EH (cell line): ENCODE measurements around the gene PPM1E.
"Not testable (repeated sequence)": the region's sequence is repeated elsewhere in the genome, so short reads cannot be mapped to it uniquely, and the experiment has no call there.

ENCODE experiments used
- DNase-seq: peaks from one replicate; pipeline ENCODE4 v3.0.0-alpha.2; 2015; ENCODE audit warnings: low read depth

Gene PPM1E

DNA sequence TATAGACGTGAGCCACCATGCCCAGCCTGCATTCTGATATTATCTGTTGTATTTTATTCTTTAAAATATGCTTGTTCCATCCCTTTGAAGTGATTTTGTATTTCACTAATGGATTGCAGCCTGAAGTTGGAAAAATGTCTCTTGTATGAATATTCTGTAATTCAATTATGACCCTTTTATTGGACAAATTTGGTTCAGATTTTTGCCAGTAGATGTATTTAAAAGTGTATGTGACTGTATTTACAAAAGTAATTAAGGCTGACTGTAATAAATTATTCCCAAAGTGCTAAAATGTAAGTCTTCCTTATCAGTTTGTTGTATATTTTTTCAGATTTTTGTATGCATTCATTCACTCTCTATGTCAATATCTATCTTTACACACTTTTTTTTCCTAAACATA, 23.8 kb downstream of the PPM1E start:
- DNase-seq, result no peak

DNA sequence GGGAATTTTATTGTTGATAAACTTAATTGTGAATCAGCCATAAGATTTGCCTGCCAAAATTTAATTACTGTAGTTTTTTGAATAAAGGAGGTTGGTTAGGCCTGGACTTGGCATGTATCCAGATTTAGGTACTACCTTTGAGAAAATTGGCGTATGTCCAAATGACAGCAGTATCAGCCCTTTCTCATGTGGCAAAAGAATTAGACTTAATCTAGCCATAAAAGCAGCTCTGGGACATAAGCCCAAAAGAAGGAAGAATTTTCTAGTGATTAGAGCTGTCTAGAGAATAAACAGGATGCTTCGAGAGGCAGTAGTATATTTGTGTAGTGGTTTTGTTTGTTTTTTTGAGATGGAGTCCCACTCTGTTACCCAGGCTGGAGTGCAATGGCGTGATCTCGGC, 27.7 kb downstream of the PPM1E start:
- DNase-seq, result peak; percentile 1

DNA sequence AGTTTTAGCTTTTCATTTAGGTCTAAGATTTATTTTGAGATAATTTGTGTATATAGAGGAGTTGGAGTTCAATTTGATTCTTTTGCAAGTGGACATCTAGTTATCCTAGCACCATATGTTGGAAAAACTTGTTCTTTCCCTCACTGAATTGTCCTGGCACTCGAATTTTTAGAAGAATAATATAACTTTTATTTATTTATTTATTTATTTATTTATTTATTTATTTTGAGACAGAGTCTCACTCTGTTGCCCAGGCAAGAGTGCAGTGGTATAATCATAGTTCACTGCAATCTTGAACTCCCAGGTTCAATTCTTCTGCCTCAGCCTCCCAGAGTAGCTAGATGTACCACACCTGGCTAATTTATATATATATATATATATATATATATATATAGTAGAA, 29.4 kb downstream of the PPM1E start:
- DNase-seq, result no peak

DNA sequence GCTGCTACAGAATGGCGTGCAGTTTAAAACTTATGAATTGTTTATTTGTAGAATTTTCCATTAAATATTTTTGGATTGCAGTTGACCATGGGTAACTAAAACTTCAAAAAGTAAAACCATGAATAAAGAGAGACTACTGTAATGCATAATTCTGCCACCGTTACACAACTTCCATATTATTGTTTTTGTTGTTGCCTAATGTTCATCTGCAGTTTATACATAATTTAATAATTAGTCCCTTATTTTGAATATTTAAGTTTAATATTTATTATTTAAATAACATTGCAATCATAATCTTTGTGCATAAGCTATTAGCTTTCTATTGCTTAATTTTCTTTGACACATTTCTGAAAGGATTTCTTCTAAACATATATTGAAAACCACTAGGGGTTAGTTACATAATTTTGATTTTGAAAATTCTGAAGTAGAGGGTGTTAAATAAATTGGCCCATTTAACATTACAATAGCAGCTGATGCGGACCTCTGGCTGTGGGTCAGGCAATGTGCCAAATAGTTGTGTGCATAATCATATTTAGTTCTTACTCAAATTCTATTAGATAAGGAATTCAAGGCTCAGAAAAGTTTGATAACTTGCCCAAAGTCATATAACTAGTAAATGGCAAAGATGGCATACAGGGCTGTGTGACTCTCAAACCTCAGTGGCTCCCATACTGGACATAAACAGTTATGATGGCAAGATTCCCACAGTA, 31.1 kb downstream of the PPM1E start:
- peak; percentile 92 for DNase-seq

DNA sequence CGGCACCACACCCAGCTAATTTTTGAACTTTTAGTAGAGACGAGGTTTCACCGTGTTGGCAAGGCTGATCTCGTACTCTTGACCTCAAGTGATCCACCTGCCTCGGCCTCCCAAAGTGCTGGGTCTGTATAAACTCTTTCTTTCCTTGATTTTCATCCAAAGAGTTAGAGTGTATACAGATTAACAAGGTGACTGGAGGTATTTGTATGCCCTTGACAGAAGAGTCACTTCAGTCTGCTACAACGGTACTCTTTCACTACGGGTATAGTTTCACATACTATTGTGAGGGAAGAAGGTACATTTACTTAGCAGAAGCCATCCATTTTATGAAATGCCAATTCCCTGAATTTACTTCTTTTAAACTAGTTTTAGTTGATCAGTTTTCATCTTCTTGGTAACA, 32.5 kb downstream of the PPM1E start:
- DNase-seq, result no peak

DNA sequence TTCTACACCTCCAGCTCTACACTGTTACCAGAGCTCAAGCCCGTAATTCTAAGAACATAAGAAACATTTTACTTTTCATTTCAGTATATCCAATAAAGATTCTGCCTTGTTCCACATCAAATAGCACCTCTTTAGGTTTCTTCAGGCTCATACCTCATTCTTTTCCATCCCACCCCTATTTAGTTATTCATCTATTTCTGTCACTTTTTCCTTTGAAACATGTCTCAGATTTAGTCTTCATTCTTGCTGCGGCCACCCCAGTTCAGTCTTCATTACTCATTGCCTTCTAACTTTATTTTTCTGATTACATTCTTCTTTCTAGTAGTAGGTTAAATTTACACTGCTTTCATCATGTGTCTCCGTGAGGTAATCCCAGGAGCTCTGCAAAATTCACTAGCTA, 33.5 kb downstream of the PPM1E start:
- DNase-seq, result no peak

DNA sequence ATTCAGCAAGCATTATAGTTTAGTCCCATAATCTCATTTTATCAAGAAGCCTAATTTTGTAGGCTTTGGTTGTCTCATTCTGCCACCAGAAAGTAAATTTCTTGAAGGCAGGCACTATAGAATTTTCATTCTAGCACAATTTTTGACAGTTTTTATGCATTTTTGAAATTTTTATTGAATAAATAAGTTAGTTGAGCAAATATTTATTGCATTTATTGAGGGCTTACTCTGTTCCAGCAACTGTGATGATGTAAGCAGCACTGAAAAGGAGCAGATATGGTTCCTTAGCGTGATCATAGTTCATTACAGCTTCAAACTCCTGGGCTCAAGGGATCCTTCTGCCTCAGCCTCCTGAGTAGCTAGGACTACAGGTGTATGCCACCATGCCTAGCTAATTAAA, 34.2 kb downstream of the PPM1E start:
- DNase-seq, result no peak

DNA sequence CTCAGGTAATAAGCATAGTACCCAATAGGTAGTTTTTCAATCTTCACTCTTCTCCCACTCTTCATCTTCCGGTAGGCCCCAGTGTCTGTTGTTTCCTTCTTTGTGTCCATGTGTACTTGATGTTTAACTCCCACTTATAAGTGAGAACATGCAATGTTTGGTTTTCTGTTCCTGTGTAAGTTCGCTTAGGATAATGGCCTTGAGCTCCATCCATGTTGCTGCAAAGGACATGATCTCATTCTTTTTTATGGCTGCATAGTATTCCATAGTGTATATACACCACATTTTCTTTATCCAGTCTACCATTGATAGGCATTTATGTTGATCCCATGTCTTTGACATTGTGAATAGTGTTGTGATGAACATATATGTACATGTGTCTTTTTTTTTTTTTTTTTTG, 38.9 kb downstream of the PPM1E start:
- DNase-seq, result not testable (repeated sequence)

DNA sequence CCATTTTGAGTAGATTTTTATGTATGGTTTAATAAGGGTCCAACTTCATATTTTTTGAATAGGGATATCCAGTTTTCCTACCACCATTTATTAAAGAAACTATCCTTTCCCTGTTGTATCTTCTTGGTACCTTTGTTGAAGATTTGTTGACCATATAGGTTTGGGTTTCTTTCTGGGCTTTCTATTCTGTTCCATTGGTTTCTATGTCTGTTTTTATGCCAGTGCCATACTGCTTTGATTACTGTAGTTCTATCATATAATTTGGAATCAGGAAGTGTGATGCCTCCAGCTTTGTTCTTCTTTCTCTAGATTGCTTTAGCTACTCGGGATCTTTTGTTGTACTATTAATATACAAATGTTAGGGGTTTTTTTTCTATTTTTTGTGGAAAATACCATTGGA, 46.5 kb downstream of the PPM1E start:
- DNase-seq, result no peak

DNA sequence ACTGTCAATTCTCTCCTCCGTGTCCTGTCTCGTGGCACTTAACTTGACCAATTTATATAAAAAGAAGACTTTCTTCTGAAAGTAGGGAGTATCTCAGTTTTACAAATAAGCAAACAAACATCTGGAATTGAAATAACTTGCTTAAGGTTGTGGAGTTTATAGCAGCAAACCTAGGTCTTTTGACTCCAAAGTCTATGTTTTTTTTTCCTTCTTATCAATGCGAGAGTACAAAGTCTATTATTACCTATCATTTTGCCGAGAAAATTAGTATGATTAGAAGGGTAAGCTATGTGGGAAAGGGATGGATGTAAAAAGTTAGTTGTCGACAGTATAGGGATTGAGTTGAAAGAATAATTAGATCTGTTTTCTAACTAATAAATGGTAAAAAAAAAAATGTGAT, 50.4 kb downstream of the PPM1E start:
- no peak for DNase-seq

DNA sequence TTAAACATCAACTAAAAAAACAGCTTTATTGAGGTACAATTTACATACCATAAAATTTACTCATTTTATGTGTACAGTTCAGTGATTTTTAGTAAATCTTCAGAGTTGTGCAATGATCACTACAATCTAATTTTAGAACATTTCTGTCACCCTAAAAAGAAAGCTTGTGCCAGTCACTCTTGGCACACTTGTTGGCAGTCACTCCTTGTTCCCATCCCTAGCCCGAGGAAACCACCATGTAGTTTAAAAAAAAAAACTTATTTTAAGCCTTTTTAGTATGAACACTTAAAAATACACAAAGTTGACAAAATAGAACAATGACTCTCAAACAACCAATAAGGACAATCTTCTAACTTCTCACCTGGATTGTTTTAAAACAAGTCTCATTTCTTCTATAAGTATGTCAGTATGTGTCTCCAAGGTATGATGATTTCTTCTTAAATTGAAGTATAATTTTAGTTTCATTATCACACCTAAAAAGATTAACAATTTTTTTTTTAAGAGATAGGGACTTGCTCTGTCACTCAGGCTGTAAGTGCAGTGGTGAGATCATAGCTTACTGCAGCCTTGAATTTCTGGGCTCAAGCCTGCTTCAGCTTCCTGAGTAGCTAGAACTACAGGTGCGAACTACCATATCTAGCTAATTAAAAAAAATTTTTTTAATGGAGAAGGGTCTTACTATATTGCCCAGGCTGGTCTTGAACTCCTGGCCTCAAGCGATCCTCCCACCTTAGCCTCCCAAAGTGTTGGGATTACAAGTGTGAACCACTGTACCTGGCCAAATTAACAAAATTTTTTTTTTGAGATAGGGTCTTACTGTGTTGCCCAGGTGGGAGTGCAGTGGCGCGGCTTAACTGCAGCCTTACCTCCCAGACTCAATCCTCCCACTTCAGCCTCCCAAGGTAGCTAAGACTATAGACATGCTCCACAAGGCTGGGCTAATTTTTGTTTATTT, 53.2 kb downstream of the PPM1E start:
- DNase-seq, result no peak

DNA sequence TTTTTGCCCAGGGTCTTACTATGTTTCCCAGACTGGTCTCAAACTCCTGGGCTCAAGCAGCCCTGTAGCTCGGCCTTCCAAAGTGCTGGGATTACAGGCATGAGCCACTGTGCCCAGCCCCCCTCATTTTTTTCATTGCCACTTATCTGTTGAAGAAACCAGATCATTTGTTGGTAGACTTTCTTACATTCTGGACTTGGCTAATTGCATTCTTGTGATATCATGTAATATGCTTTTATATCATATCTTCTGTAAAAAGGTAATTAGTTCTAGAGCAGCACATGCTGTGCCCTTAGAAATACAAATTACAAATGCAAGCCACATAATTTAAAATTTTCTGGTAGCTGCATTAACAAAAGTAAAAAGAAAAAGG, 53.9 kb downstream of the PPM1E start:
- DNase-seq, result no peak

DNA sequence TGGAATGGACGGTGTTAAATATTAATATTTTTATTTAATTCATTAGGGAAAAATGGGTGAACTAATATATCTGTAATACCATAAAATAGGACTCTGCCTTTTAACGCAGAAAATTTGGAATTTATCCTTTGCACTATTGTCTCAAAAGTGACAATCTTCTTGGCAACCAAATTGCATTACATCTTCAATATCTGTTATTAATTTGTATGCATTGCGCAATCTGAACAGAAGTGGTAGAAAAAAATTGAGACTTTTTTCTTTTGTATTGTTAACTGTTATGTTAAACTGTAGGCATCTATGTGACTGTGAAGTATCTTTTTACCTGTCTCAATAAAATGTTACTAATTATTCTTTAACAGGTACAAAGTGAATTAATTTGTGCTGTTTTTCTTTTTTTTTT, 55.6 kb downstream of the PPM1E start:
- DNase-seq, result no peak

DNA sequence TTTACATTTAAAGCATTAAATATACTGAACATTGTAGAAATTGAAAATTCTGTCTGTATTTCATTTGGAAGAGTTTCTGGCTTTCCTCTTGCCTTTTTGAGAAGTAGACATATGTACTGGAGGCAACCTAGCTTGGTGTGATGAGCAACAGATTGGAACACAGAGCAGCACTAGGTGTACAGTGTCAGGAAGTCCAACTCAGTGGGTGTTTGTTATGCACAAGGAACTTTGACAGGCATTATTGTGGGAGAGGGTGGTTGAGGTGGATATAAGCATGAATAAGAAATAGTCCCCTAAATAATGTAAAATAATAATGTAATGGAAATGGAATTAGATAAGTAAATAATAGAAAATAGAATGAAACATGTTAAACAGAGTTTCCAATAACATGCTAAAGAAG, 58.1 kb downstream of the PPM1E start:
- DNase-seq, result no peak

DNA sequence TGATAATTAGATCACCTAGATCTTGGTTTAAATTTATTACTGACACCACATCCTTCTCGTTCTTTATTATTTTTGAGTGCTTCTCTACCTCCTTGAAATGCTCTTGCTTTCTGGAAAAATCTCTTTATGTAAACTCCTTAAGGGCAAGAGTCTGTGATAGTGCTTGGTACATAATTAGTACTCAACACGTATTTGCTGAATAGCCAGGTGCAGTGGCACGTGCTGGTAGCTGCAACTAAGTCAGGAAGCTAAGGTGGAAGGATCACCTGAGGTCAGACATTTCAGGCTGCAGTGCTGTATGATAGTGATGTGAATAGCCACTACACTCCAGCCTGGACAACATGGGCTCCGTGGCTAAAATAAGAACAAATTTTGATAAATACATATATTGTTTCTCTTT, 63.0 kb downstream of the PPM1E start:
- no peak for DNase-seq

DNA sequence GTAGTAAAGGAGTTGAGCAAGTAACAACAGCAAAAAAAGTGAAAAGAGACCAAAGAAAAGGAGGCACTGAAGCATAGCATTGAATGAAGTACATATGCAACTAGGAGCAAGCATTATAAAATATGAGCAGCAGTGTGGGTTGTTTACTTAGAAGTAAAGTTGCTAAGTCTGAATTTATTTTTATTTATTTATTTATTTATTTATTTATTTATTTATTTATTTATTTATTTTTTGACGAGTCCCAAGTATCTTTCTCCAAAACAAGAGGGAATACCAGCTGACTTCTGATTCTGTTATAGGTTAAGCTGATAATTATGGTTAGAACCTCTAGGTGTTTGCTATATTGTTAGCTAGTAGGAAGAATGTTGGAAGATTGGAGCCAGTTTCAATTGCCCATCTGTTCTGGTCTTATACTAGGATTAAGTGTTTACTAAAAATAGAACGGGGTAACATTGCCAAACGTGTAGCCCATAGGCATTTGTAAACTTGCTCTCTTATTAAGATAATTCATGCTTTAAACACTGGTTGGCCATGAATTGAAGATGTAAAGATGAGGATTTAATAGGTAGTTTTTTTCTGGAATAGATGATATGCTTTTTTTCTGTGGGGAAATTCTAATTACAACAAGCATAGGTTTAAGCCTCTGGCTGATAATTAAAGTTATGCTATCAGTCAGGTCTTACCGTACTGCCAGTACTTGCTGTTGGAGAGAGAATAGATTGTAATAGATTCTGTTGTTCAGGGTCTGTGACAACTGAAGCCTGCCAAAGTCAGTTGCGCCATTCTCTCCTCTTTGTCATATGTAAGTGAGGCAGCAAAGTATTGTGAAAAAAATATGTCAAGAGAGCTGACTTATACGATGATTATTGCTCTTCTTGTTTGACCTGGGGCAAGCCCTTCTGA, 66.7 kb downstream of the PPM1E start:
- no peak for DNase-seq

DNA sequence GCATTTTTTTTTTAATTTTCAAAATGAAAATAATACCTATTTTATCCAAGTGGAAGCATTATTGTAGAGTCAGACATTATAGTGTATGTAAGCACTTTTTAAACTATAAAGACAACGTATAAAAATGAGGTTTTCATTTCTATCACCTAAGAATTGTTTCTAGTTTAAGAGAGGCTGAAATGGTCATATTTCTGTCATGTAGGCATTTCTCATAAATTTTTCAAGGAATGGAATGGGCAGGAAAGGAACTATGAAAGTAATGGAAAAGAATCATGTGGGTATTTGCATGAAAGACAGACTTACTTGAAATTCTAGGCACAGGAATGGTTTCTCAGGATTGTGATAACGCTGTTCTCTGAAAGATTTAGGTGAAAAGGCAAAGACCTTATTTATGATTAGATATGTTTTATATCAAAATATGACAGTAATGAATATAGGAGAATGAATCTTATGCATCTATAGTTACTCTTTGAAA, 67.4 kb downstream of the PPM1E start:
- DNase-seq, result no peak

DNA sequence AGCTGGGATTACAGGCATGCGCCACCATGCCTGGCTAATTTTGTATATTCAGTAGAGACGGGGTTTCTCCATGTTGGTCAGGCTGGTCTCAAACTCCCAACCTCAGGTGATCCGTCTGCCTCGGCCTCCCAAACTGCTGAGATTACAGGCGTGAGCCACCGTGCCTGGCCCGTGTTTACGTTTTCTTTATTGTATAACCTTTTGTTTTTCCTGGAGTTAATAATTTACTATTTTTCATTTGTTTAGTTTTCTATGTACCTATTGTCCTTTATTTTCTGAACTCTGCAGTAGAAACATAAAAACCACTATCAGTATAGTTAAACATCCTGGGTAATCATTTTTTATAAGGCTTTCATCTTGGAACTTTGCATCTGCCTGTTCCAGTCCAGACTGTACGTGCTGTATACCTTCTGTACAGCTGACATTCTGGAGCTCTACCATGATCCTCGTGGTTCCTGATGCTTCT, 73.6 kb downstream of the PPM1E start:
- DNase-seq, result no peak

DNA sequence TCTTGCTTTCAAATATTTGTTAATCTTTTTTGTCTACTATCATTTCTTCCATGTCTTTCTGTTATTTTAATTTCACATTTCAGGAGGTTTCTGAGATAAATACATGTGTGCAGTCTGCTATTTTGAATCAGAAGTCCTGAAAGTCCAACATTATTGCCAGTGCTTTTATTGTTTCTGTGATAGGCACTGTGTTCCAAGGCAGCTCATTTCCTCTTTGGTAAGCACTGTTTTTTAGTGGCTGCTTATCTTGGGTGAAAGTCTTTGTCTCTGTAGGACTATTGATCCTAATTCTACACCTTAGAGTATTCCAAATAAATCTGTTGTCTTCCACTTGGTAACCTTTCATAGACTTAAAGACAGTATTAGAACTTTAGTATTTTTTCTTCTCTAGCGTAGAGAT, 76.1 kb downstream of the PPM1E start:
- DNase-seq, result no peak

DNA sequence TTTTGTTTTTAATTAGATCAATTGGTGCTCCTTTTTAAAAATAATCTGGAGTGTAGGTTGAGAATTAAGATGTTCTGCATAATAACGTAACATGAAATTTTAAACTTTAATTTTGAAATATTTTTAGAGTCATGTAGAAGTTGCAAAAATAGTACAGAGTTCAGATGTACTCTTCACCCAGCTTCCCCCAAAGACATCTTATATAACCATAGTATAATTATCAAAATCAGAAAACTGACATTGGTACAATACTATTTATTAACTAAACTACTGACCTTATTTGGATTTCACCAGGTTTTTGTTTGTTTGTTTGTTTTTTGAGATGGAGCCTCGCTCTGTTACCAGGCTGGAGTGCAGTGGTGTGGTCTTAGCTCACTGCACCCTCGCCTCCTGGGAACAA, 76.9 kb downstream of the PPM1E start:
- DNase-seq, result no peak

DNA sequence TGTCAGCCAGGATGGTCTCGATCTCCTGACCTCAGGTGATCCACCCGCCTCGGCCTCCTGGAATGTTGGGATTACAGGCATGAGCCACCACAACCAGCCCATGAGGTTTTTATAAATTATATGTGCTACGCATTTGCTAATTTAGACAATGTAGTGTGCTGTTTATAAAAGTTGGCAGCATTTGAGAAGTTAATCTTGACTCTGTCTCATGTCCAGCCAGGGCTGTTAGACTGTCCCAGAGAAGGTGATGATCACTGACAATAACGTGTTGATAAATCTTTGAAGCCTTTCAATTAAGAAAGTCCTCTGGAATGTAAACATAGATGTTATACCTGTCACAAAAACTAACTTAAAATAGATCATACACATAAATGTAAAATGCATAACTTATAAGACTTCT, 82.0 kb downstream of the PPM1E start:
- DNase-seq, result no peak
